Effector memory CD4-positive, alpha-beta T cell (primary cell): ENCODE data around the gene SRCIN1.

Experiments
- DNase-seq, 3 donors: peaks; one replicate each; pipeline ENCODE4 v3.0.0-alpha.2; 2020
- H3K27ac ChIP-seq: 2 replicates; pipeline ENCODE4 v1.7.0; 2013; ENCODE audit warnings: mild to moderate bottlenecking, low read length, moderate library complexity; ENCODE audit not compliant: insufficient read depth, poor library complexity, severe bottlenecking
- H3K27me3 ChIP-seq: replicated peaks from 2 replicates; pipeline ENCODE4 v1.7.0; 2013; ENCODE audit warnings: mild to moderate bottlenecking, low read length; ENCODE audit not compliant: insufficient read depth, control insufficient read depth, poor library complexity, severe bottlenecking
- H3K36me3 ChIP-seq: 2 replicates; pipeline ENCODE4 v1.7.0; 2013; ENCODE audit warnings: mild to moderate bottlenecking, low read length, moderate library complexity; ENCODE audit not compliant: control insufficient read depth, insufficient read depth
- H3K4me1 ChIP-seq: 2 replicates; pipeline ENCODE4 v1.7.0; 2013; ENCODE audit warnings: low read length, mild to moderate bottlenecking; ENCODE audit not compliant: control insufficient read depth, insufficient read depth, poor library complexity, severe bottlenecking
- H3K4me3 ChIP-seq: 2 replicates; pipeline ENCODE4 v1.7.0; 2013; ENCODE audit warnings: low read length, low read depth, mild to moderate bottlenecking; ENCODE audit not compliant: insufficient read depth, poor library complexity, severe bottlenecking
- H3K9me3 ChIP-seq: 2 replicates; pipeline ENCODE4 v1.7.0; 2013; ENCODE audit warnings: mild to moderate bottlenecking, low read length, moderate library complexity; ENCODE audit not compliant: control insufficient read depth

Gene SRCIN1

GRCh38 chr17:38600416-38600815 lies 5.3 kb downstream of the SRCIN1 start:
- peaks cover 7% of the 10 kb centered on the region for H3K4me1 ChIP-seq
- no peaks in the 10 kb centered on the region for H3K36me3 ChIP-seq
- H3K27me3 ChIP-seq: peaks cover 22% of the 10 kb centered on the region
- H3K9me3 ChIP-seq: no peaks in the 10 kb centered on the region
- DNase-seq: no peak
- no peak overlapping the region for H3K4me3 ChIP-seq
- H3K27ac ChIP-seq: no peak overlapping the region

GRCh38 chr17:38599398-38599856 lies 6.3 kb downstream of the SRCIN1 start:
- H3K4me1 ChIP-seq: no peaks in the 10 kb centered on the region
- H3K27ac ChIP-seq: no peak overlapping the region
- peaks cover 16% of the 10 kb centered on the region for H3K27me3 ChIP-seq
- no peaks in the 10 kb centered on the region for H3K36me3 ChIP-seq
- no peaks in the 10 kb centered on the region for H3K9me3 ChIP-seq
- H3K4me3 ChIP-seq: no peak overlapping the region
- no peak for DNase-seq

- H3K9me3 ChIP-seq: no peaks in the 10 kb centered on the region
- H3K4me3 ChIP-seq: no peak overlapping the region
- no peaks in the 10 kb centered on the region for H3K4me1 ChIP-seq
- no peaks in the 10 kb centered on the region for H3K36me3 ChIP-seq
- peaks cover 18% of the 10 kb centered on the region for H3K27me3 ChIP-seq
- no peak for DNase-seq
- H3K27ac ChIP-seq: no peak overlapping the region
Observed at GRCh38 chr17:38598995-38599394, 6.8 kb downstream of the SRCIN1 start.

- no peak for DNase-seq
- Histone ChIP-seq H3K27ac (no peak overlapping the region), H3K4me1 (no peaks in the 10 kb centered on the region), H3K27me3 (peaks cover 23% of the 10 kb centered on the region), H3K4me3 (no peak overlapping the region), H3K9me3 (no peaks in the 10 kb centered on the region), H3K36me3 (no peaks in the 10 kb centered on the region)
Observed at GRCh38 chr17:38598536-38598935, 7.2 kb downstream of the SRCIN1 start.

- H3K9me3 ChIP-seq: no peaks in the 10 kb centered on the region
- no peaks in the 10 kb centered on the region for H3K36me3 ChIP-seq
- H3K4me1 ChIP-seq: peaks cover 9% of the 10 kb centered on the region
- H3K27ac ChIP-seq: no peak overlapping the region
- peaks cover 23% of the 10 kb centered on the region for H3K27me3 ChIP-seq
- DNase-seq: no peak
- H3K4me3 ChIP-seq: no peak overlapping the region
Observed at GRCh38 chr17:38597375-38597774, 8.4 kb downstream of the SRCIN1 start.

- Histone ChIP-seq H3K4me3 (no peak overlapping the region), H3K4me1 (peaks cover 16% of the 10 kb centered on the region), H3K27me3 (peaks cover 22% of the 10 kb centered on the region), H3K27ac (no peak overlapping the region), H3K36me3 (no peaks in the 10 kb centered on the region), H3K9me3 (no peaks in the 10 kb centered on the region)
- DNase-seq: no peak
Observed at GRCh38 chr17:38596651-38597050, 9.1 kb downstream of the SRCIN1 start.

GRCh38 chr17:38595892-38596291 lies 9.9 kb downstream of the SRCIN1 start:
- H3K27me3 ChIP-seq: peaks cover 28% of the 10 kb centered on the region
- H3K36me3 ChIP-seq: no peaks in the 10 kb centered on the region
- H3K4me1 ChIP-seq: peaks cover 24% of the 10 kb centered on the region
- no peak for DNase-seq
- H3K4me3 ChIP-seq: no peak overlapping the region
- H3K9me3 ChIP-seq: no peaks in the 10 kb centered on the region
- H3K27ac ChIP-seq: no peak overlapping the region

GRCh38 chr17:38594152-38594551 lies 11.6 kb downstream of the SRCIN1 start:
- peaks cover 37% of the 10 kb centered on the region for H3K27me3 ChIP-seq
- DNase-seq: no peak
- no peaks in the 10 kb centered on the region for H3K9me3 ChIP-seq
- H3K27ac ChIP-seq: no peak overlapping the region
- no peaks in the 10 kb centered on the region for H3K36me3 ChIP-seq
- H3K4me3 ChIP-seq: no peak overlapping the region
- H3K4me1 ChIP-seq: peaks cover 27% of the 10 kb centered on the region

- Histone ChIP-seq H3K4me3 (no peak overlapping the region), H3K27me3 (peaks cover 45% of the 10 kb centered on the region), H3K36me3 (no peaks in the 10 kb centered on the region), H3K9me3 (no peaks in the 10 kb centered on the region), H3K27ac (no peak overlapping the region), H3K4me1 (peaks cover 27% of the 10 kb centered on the region)
- no peak for DNase-seq
Observed at GRCh38 chr17:38592487-38592886, 13.3 kb downstream of the SRCIN1 start.

- no peaks in the 10 kb centered on the region for H3K9me3 ChIP-seq
- no peak for DNase-seq
- peaks cover 49% of the 10 kb centered on the region for H3K27me3 ChIP-seq
- no peaks in the 10 kb centered on the region for H3K36me3 ChIP-seq
- H3K4me3 ChIP-seq: no peak overlapping the region
- peaks cover 30% of the 10 kb centered on the region for H3K4me1 ChIP-seq
- H3K27ac ChIP-seq: no peak overlapping the region
Observed at GRCh38 chr17:38591759-38592241, 14.0 kb downstream of the SRCIN1 start.
